Putamen (tissue), 1 donor: Measurements from ENCODE around the gene PISD.

Experiments used
- DNase-seq: peaks from one replicate; pipeline ENCODE4 v3.0.0-alpha.2; 2016; ENCODE audit warnings: low spot score

Gene PISD

DNA sequence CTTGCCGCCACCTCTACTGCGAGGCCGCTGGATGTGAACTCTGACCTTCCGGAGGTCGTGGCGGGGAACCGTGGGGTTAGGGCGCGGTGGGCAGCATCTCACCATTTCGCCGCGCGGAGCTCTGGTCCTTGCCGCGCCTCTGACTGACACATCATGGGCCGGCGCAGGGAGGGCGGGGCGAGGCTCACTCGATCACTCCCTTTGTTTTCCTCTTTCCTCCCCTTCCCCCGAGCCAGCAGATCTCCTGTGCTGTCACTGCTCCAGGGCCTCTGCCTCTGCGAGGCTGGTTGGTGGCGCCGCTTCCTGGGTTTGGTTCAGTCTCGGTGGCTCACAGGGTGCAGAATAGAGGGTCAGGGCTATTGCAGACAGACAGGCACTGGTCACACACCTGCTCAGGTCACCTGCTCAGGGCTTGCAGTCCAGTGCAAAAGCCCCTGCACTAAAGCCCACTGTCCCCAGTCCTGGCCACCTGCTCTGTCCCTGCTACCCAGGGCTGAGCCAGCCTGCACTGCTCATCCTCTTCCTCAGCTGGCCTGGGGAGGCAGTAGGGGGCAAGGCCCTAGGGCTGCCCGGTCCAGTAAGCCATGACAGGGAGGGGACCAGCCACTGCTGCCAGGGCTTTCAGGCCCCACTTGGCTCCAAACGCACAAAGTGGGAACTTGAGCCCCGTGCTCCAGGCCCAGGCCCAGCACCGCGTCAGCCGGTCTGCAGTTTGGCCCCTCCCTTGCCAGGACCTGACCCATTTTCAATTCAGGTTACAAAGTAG lies 36.2 kb downstream of the PISD start:
- DNase-seq: no peak

DNA sequence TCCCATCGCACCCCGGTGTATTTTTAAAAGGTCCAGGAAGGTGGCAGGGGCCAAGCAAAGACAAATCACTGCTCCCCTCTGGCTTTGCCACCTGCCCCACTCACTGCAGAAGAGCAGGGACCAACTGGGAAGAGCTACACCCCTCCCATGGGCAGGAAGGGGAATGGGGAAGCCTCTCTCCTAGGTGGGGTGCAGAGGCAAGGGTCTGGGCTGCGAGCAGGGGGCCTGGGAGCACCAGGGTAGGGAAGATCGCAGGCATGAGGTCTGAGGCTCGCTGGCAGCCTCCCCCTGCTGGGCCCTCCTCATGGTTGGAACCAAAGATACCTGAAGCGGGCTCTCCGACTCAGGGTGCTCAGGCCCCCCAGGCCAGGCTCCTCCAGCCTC lies 36.8 kb downstream of the PISD start:
- no peak for DNase-seq

DNA sequence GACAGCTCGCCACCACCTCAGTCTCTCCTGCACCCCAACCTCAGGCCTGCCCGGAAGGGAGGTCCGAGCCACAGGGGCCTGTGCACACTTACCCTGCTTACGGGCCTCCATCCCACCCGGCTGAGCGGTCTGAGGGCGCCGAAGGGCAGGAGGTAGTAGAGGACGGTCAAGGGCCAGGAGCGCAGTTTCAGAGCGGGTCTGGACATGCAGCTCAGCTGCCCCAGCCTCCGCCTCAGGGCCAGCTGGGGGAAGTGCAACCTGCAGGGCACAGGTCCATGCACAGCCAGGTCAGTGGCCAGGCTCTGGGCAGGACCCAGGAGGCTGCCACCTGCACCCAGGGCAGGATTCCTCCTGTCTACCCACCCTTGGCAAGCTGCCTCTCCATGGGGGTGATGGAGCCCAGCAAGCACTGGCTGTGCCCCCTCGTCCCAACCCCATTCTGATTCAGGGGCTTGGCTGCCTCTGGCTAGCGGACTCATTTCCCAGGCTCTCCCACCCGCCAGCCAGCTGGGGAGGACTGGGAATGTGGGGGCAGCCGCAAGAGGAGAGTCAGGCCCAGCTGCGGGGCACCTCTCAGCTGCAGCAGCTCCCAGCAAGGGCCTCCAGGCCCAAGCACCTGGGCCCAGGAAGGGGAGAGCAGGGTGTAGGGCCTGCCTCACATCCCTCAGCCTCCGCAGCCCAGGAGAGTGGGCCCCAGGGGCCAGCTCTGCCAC lies 38.3 kb downstream of the PISD start:
- DNase-seq: no peak

DNA sequence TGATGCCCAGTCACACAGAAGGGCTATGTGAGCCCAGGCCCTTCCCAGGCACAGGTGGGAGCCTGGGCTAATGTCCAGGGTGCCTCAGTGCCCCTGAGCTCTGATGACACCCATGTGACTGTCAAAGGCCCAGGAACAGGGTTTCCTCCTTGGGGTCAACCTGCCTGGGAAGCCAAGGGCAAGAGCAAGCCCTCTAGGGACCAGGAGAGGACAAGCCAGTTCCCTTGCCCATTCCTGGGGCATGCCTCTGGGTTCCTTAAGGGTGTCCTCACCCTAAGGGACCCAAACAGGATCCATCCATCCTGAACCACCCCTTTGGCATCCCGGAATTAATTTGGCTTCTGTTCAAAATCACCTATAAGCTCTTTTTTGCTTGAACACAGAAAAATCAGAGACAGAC lies 39.0 kb downstream of the PISD start:
- no peak for DNase-seq

DNA sequence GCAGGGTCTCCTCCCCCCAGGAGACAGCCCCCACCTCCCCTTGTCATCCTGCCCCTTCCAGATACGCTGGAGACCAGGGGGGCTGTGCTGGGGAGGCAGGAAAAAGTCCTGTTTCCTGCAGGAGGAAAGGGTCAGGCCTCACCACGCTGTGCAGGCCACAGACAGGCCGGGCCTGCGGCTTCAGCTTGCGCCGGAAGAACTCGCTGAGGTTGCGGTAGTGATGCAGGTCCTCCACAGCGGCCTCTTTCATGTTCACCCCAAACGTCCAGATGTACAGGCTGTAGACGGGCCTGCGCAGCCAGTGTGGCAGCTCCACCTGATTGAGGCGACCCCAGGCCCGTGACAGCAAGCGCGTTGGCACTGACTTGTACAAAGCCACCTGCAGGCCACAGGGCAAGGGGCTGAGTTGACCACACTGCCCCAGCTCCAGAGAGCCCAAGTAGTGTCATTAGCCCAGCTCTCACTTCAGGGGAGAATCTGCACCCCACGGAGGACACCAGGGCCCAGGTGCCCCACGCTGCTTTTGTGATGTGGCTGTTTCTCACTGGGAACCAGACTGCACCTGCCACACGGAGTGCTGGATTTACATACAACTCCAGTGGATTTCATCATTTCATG lies 40.4 kb downstream of the PISD start:
- DNase-seq: no peak

DNA sequence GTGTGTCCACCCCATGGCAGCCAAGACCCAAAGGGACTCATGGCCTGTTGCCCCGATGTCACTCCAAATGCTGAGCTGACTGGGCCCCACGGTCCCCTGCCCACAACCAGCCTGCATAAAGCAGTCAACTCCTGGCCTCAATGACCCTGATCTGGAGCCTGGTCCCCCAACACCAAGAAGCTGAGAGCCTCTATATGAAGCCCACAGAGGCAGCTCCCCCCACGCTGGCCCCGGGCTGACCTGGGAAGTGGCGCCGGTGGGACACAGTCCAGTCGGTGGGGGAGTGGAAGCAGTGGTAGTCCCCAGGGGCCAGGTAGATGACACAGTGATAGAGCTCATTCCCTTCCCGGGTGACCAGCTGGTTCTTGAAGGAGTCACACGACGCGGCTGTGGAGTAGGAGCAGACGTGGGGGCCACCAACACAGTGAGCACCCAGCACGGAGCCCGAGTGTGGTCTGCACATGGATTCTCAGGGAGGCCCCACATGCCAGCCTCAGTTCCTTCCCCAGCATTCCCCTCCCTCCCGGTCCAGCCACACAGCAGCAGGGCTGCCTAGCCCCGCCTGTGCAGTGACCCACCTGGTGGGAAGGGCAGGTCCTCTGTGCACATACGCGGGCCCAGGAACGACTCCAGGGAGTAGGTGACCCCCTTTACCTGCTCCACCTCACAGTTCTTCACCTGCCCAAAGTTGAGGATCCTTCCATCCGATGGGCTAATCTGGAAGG lies 41.1 kb downstream of the PISD start:
- no peak for DNase-seq

DNA sequence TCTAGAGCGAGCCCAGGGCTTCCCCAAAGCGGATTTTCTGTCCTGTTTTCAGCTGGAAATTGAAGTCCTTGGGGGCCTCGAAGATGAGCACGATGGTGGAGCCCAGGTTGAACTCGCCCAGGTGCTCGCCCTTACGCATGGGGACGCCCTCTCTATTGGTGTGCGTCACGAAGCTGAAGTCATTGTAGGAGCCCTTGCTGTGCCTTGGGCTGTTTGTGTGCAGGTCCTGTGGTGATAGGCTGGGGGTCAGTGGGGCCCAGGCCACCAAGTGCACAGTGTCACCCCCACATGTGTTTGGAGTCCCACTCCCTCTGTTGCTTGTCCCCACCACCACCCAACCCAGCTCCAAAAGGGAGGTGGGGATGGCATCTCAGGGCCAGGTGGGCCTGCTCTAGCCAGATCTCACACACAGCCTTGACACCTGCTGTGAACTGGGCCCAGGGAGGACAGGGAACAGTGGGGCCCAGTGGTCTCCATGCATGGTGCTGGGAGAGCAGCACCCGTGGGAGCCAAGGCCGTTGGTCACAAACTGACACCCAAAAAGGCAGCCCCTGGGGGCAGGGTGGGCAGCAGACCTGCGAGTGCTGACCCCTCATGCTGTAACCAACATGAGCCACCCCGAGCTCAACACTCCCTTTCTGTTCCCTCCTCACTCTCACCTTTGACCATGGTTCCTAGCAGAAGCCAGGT lies 42.3 kb downstream of the PISD start:
- no peak for DNase-seq

DNA sequence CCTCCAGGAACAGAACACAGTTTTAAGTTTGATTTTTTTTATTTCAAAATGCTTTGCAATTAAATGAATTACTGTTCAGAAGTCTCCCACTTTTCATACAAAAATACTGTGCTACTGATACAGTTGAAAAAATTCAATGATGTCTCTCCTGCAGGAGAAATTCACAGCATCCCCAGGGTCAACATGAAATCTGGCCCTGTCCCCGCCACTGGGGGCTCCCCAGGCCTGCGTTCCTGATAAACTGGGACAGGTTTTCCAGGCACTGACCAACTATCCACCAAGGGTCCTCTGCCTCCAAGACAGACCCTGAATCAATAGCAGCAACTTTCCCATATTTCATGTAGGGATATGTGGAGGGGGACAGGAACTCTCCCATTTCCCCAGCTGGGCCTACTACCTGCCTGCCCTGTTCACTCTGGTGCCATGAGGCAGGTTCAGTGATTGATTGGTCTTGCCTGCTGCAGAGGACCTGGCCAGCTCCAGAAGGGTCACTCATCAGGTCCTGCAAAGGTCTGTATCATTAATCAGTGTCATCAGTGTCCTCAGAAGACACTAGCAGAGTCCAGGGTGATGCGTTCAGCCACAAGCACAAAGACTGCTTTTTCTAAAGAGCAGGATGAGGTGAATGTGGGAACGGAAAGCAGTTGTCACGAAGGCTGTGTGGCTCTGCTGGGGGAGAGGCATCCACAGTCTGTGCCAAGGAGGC lies 43.4 kb downstream of the PISD start:
- DNase-seq: no peak

DNA sequence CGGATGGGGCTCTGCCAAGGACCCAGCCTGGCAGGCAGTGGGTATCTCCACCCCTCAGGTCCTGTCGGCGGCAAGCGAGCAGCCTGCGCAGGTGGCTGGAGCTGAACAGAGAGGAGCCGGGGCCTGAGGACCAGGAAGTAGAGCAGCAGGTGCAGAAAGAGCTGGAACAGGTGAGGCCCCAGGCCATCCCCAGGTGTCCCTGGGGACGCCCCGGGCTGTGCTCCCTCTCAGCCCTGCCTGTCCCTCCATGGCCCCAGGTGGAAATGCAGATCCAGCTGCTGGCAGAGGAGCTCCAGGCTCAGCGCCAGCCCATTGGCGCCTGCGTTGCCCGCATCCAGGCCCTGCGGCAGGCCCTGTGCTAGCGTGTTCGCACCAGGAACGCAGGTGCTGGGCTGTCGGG lies 44.0 kb downstream of the PISD start:
- no peak for DNase-seq

DNA sequence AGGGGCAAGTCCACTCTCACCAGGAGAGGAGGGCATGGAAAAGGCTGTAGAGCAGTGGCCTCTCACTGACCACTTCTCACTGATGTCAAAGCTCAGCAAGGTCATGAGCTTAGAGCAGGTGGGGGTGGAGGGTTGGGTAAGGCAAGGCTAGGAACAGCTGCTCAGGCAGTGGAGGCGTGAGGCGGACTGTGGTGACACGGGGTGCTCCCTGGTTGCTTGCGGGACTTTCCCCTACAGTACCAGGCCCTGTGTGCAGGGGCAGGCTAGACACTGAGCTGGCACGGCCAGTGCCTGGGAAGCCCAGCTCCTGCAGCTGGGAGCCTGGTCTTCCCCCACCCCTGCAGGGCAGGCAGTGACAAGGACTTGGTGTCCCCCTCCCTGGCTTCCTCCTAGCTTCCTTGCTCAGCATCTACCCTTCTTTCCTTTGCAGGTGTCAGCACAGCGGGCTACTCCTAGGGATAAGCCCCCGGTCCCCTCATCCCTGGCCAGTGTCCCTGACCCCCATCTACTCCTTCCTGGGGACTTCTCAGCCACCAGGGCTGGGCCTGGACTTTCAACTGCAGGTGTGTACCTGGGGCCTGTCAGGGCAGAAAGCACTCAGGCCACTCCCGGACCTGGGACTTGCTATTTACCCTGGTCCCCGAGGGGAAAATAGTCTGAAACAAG lies 45.6 kb downstream of the PISD start:
- DNase-seq: no peak

DNA sequence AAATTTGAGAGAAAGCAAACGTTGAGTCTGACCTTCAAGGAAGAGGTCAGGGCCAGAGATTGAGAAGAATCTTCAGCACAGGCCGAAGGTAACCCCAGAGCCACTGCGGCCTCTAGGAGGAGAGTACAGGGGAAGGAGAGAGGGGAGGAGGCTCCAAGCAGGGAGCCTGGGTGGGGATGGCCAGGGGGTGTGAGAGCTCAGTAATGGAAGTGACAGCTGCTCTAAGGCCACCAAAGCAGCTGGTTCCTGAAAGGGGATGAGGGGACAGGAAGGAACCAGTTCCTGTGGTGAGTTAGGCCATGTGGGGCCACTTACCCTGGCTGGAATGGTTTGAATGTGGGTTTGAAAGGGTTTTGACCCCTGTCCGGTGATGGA lies 46.1 kb downstream of the PISD start:
- no peak for DNase-seq

DNA sequence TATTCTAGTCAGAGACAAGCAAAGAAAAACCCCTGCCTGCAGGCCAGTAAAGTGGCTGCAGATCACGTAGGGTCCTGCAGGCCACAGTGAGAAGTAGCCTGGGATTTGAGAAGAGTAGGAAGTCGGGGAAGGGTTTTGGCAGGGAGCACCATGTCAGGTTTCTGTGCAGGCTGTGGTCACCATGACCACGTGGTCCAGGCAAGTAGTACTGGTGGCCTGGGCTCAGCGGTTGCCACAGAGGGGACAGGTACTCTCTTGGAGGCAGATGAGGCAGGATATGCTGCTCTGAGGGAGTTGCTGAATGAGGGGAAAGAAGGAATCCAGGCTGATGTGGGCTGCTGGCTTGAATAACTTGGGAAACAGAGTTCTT lies 46.5 kb downstream of the PISD start:
- no peak for DNase-seq

DNA sequence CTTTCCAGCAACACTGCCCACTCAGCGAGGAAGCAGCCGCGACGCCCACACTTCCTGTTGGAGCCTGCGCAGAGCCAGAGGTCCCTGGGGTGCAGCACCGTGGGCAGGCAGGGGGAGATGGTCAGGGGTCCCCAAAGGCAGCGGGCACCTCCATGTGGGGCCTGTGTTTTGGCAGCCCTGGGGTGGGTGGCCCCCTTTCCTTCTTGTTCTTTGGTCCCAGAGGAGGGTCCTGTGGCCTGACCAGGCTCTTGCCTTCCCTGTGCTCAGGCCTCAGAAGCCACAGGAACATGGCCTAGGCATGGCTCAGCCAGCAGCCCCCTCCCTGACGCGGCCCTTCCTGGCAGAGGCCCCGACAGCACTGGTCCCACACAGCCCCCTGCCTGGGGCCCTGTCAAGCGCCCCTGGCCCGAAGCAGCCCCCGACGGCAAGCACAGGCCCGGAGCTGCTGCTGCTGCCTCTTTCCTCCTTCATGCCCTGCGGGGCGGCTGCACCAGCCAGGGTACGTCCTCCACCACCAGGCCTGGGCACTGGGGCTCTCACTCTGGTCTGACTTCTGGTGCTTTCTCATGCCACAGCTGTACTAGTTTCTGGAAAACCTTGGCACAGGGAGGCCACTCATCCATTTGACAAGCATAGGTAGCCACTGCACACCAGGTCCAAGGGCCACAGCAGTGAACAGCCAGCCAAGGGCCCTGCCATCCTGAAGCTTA lies 47.1 kb downstream of the PISD start:
- no peak for DNase-seq

DNA sequence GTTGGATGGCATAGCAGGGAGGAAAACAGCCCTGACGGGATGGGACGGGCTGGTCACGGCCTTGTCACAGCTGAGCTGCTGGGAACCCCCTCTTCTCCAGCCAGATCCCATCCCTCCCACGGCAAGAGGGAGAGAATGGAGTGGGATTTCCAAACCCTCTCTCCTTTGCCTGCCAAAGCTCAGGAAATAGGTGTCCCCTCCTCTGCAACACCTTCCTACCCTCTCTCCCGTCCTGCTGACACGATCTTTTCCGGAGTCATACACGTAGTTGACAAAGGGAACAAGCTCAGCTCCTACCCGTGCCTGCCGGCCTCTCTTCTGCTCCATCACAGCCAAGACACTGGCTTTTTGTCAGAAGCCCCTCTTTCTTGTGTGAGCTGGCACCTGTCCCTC lies 48.1 kb downstream of the PISD start:
- no peak for DNase-seq

DNA sequence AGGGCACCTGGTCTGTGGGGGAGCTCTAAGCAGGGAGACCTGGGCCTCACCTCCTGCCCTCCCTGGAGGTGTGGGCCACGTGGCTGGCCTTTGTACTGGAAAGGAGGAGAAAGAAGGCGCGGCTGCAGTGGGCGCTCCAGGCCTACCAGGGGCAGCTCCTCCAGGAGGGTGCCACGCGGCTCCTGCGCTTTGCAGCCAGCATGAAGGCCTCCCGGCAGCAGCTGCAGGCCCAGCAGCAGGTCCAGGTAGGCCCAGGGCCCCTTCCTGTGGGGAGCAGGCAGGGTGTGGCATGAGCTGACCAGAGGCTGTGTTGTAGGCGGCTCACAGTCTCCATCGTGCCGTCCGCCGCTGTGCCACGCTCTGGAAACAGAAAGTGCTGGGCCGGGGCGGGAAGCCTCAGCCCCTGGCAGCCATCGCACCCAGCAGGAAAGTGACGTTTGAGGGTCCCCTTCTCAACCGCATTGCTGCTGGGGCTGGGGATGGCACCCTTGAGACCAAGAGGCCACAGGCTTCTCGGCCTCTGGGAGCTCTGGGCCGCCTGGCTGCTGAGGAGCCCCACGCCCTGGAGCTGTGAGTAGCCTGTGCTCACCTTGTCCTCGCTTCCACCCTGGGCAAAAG lies 48.6 kb downstream of the PISD start:
- no peak for DNase-seq

DNA sequence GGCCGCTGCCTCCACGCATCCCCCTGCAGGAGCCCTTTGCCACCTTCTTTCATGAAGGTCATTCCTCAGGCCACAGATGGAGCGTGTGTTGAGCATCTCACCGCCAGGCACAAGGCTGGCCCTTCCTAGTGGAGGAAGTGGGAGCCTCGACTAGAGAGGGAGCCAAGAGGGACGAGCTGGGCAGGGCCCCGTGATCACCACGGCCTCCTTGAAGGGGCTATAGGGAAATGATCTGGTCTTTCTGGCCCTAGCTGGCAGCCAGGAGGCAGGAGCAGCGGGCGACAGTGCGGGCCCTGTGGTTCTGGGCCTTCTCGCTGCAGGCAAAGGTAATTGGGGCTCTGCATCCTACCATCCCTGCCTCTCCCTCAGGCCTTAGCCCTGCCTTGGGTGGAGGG lies 49.1 kb downstream of the PISD start:
- no peak for DNase-seq

DNA sequence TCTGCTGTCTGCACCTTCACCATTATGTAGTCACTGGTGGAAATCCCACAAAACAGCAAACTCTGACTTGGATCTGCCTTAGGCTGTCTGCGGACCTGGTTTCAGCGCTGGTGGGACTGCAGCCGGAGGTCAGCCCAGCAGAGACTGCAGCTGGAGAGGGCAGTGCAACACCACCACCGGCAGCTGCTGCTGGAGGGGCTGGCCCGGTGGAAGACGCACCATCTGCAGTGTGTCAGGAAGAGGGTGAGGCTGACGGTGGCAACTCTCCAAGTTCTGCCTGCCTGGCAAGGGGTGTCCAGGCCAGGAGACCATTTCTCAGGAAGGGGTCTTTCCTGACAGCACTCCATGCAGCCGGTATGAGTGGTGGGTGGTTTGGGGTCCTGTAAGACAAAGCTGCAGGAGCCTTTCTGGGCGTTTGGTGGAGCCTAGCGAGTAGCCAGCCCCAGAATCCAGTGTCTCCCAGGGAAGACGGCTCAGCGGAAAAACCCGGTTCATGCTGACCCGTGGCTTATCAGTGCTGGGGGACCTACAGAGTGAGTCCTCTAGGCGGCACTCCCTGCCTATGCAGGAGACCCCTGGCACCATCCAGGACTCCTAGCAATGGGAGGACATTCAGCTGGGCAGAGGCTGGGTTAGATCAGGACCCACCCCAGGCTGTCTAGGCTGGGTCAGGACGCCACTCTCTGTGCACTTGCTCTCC lies 50.8 kb downstream of the PISD start:
- DNase-seq: no peak

DNA sequence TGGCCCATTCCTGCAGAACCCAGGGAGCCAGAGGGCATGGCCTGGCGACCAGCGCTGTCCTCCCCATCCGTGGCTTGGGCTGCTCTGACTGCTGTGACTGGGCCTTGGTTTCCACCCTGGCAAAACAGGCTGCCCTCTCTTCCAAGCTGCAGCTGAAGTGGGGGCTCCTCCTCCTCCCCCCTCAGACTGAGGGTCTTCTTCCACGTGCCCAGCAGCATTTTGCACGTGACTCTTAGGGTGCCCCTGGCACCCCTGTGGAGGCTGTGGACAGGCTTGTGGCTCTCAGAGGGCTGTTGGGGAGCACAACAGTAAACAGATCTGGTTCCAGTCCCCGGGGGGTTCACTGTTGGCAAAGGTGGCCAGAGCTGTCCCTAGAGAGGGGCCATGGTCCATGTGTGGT lies 51.4 kb downstream of the PISD start:
- DNase-seq: no peak

DNA sequence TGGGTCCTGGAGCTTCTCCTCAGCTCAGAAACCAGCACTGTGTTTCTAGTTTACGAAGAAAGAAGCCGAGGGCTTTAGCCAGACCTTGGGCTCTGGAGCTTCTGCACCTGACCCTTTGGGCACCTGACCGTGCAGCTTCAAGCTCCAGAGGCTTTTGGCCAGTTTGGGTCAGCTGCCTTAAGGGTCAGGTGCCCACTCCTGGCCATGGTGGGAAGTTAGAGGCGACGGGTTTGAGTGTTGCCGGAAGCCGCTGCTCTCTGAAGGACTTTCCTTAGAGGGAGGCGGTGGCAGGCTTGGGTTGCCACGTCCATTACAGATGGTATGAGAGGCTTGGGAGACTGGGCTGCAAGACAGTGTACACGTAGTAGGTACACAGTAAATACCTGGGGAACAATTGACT lies 52.3 kb downstream of the PISD start:
- no peak for DNase-seq
